Measurements from ENCODE around the gene SLC25A42. TPM values are rescaled to one million over a fixed set of nuclear protein-coding genes. Genes with fewer than 3 reads are reported as not detected.
"Not testable (repeated sequence)": the region's sequence is repeated elsewhere in the genome, so short reads cannot be mapped to it uniquely, and the experiment has no call there.

Gene SLC25A42
- polyA plus RNA-seq, 3 donors from 2014 or later: 10.4 to 24.8 (median 12.9) TPM

GRCh38 chr19:19094513-19094912, 30.7 kb downstream of the SLC25A42 start:
- Mint-ChIP-seq H3K4me3 (no peak overlapping the region), H3K36me3 (peaks cover 0 to 6% (median 3%) of the 10 kb centered on the region in 3 donors), H3K9me3 (no peaks in the 10 kb centered on the region), H3K4me1 (peaks cover 6% of the 10 kb centered on the region in 2 donors), H3K27me3 (ENCODE audit: low read depth in 3 of 3) (no peaks in the 10 kb centered on the region), H3K27ac (peak overlapping the region in 1 of 6 donors; percentile 57)
- no peak for DNase-seq

GRCh38 chr19:19095691-19096090, 31.9 kb downstream of the SLC25A42 start:
- no peak overlapping the region for H3K4me3 Mint-ChIP-seq
- no peak overlapping the region for H3K27ac Mint-ChIP-seq
- H3K36me3 Mint-ChIP-seq: peaks cover 3 to 10% (median 3%) of the 10 kb centered on the region in 3 donors
- DNase-seq: no peak
- H3K4me1 Mint-ChIP-seq: peaks cover 6% of the 10 kb centered on the region in 2 donors
- no peaks in the 10 kb centered on the region for H3K27me3 Mint-ChIP-seq (ENCODE audit: low read depth in 3 of 3)
- H3K9me3 Mint-ChIP-seq: no peaks in the 10 kb centered on the region

- Mint-ChIP-seq H3K4me1 (peaks cover 6% of the 10 kb centered on the region in 2 donors), H3K36me3 (peaks cover 3 to 10% (median 3%) of the 10 kb centered on the region in 3 donors), H3K9me3 (no peaks in the 10 kb centered on the region), H3K27me3 (ENCODE audit: low read depth in 3 of 3) (no peaks in the 10 kb centered on the region), H3K27ac (no peak overlapping the region), H3K4me3 (no peak overlapping the region)
- no peak for DNase-seq
Measured at GRCh38 chr19:19096641-19097627, 33.1 kb downstream of the SLC25A42 start.

GRCh38 chr19:19098084-19098702, 34.4 kb downstream of the SLC25A42 start:
- Mint-ChIP-seq H3K4me1 (peaks cover 2 to 6% of the 10 kb centered on the region in 2 donors), H3K36me3 (peaks cover 3 to 10% (median 3%) of the 10 kb centered on the region in 3 donors), H3K9me3 (no peaks in the 10 kb centered on the region), H3K27ac (peak overlapping the region in 1 of 6 donors; percentile 78), H3K27me3 (ENCODE audit: low read depth in 3 of 3) (no peaks in the 10 kb centered on the region), H3K4me3 (no peak overlapping the region)
- DNase-seq: no peak

GRCh38 chr19:19098703-19099632, 35.2 kb downstream of the SLC25A42 start:
- H3K4me3 Mint-ChIP-seq: no peak overlapping the region
- peaks cover 3 to 10% (median 3%) of the 10 kb centered on the region in 3 donors for H3K36me3 Mint-ChIP-seq
- no peak for DNase-seq
- H3K27ac Mint-ChIP-seq: no peak overlapping the region
- H3K9me3 Mint-ChIP-seq: no peaks in the 10 kb centered on the region
- no peaks in the 10 kb centered on the region for H3K27me3 Mint-ChIP-seq (ENCODE audit: low read depth in 3 of 3)
- peaks cover 2 to 6% of the 10 kb centered on the region in 2 donors for H3K4me1 Mint-ChIP-seq

GRCh38 chr19:19101540-19101939, 37.7 kb downstream of the SLC25A42 start:
- Mint-ChIP-seq H3K4me3 (no peak overlapping the region), H3K36me3 (peaks cover 3 to 10% (median 3%) of the 10 kb centered on the region in 3 donors), H3K27ac (peak overlapping the region in 1 of 6 donors; percentile 7), H3K9me3 (no peaks in the 10 kb centered on the region), H3K27me3 (ENCODE audit: low read depth in 3 of 3) (no peaks in the 10 kb centered on the region), H3K4me1 (peaks cover 0 to 4% of the 10 kb centered on the region in 2 donors)
- DNase-seq: no peak

GRCh38 chr19:19102566-19102965, 38.8 kb downstream of the SLC25A42 start:
- DNase-seq; H3K9me3 Mint-ChIP-seq; H3K27ac Mint-ChIP-seq; H3K27me3 Mint-ChIP-seq (ENCODE audit: low read depth in 3 of 3); H3K4me3 Mint-ChIP-seq; H3K4me1 Mint-ChIP-seq: not testable (repeated sequence)
- H3K36me3 Mint-ChIP-seq: peaks cover 3 to 11% (median 3%) of the 10 kb centered on the region in 3 donors

- H3K4me1 Mint-ChIP-seq: peaks cover 0 to 2% of the 10 kb centered on the region in 2 donors
- H3K36me3 Mint-ChIP-seq: peaks cover 3 to 13% (median 3%) of the 10 kb centered on the region in 3 donors
- H3K27ac Mint-ChIP-seq: no peak overlapping the region
- DNase-seq: no peak
- no peaks in the 10 kb centered on the region for H3K27me3 Mint-ChIP-seq (ENCODE audit: low read depth in 3 of 3)
- H3K4me3 Mint-ChIP-seq: no peak overlapping the region
- H3K9me3 Mint-ChIP-seq: no peaks in the 10 kb centered on the region
Measured at GRCh38 chr19:19103167-19103566, 39.4 kb downstream of the SLC25A42 start.

- H3K9me3 Mint-ChIP-seq: no peaks in the 10 kb centered on the region
- no peaks in the 10 kb centered on the region for H3K27me3 Mint-ChIP-seq (ENCODE audit: low read depth in 3 of 3)
- H3K36me3 Mint-ChIP-seq: peaks cover 0 to 10% (median 1%) of the 10 kb centered on the region in 3 donors
- no peak for DNase-seq
- H3K4me3 Mint-ChIP-seq: no peak overlapping the region
- no peak overlapping the region for H3K27ac Mint-ChIP-seq
- H3K4me1 Mint-ChIP-seq: peaks cover 0 to 4% of the 10 kb centered on the region in 2 donors
Measured at GRCh38 chr19:19105365-19106055, 41.7 kb downstream of the SLC25A42 start.

GRCh38 chr19:19106056-19106551, 42.3 kb downstream of the SLC25A42 start:
- H3K36me3 Mint-ChIP-seq: peaks cover 0 to 8% (median 0%) of the 10 kb centered on the region in 3 donors
- H3K4me1 Mint-ChIP-seq: peaks cover 0 to 8% of the 10 kb centered on the region in 2 donors
- H3K4me3 Mint-ChIP-seq: no peak overlapping the region
- no peaks in the 10 kb centered on the region for H3K9me3 Mint-ChIP-seq
- peak overlapping the region in 1 of 6 donors; percentile 40 for H3K27ac Mint-ChIP-seq
- no peaks in the 10 kb centered on the region for H3K27me3 Mint-ChIP-seq (ENCODE audit: low read depth in 3 of 3)
- no peak for DNase-seq

GRCh38 chr19:19106938-19107337, 43.1 kb downstream of the SLC25A42 start:
- H3K36me3 Mint-ChIP-seq; H3K9me3 Mint-ChIP-seq; DNase-seq; H3K27ac Mint-ChIP-seq; H3K4me3 Mint-ChIP-seq; H3K27me3 Mint-ChIP-seq (ENCODE audit: low read depth in 3 of 3): not testable (repeated sequence)
- H3K4me1 Mint-ChIP-seq: peaks cover 0 to 12% of the 10 kb centered on the region in 2 donors

- no peak overlapping the region for H3K4me3 Mint-ChIP-seq
- H3K27ac Mint-ChIP-seq: no peak overlapping the region
- peaks cover under 1 to 12% of the 10 kb centered on the region in 2 donors for H3K4me1 Mint-ChIP-seq
- H3K36me3 Mint-ChIP-seq: peaks cover 0 to 8% (median 0%) of the 10 kb centered on the region in 3 donors
- H3K27me3 Mint-ChIP-seq (ENCODE audit: low read depth in 3 of 3): no peaks in the 10 kb centered on the region
- no peaks in the 10 kb centered on the region for H3K9me3 Mint-ChIP-seq
- no peak for DNase-seq
Measured at GRCh38 chr19:19107654-19108053, 43.9 kb downstream of the SLC25A42 start.
